Activated gamma-delta T cell treated with anti-CD3 and anti-CD28 coated beads, Interleukin-2, amount 50 U/mL, for 16 hours (primary cell): ENCODE data around the gene ECD.

Source experiments
- DNase-seq: peaks from one replicate; pipeline ENCODE4 v3.0.0-alpha.2; 2020; ENCODE audit warnings: low read depth

The ECD gene

GRCh38 chr10:73167783-73168464 is at the start of gene ECD, which contains the start of gene FAM149B1:
Gene ECD (minus strand): TSS chr10:73168008. CDS start chr10:73163937, 4,071 bp downstream.
Gene FAM149B1 (plus strand): TSS chr10:73168119. CDS start chr10:73168340, 221 bp downstream.
- DNase-seq, result peak; percentile 87

DNA sequence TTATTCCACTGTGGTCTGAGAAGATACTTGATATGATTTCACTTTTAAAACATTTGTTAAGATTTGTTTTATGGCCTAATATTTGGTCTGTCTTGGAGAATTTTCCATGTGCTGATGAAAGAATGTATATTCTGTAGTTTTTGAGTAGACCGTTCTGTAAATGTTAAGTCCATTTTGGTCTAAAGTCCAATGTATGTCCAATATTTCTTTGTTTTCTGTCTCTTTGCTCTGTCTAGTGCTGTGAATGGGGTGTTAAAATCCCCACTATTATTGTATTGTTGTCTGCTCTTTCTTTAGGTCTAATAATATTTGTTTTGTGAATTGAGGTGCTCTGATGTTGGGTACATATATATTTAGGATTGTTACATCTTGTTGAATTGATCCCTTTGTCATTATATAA is 47.9 kb upstream of the ECD start:
- DNase-seq, result no peak

DNA sequence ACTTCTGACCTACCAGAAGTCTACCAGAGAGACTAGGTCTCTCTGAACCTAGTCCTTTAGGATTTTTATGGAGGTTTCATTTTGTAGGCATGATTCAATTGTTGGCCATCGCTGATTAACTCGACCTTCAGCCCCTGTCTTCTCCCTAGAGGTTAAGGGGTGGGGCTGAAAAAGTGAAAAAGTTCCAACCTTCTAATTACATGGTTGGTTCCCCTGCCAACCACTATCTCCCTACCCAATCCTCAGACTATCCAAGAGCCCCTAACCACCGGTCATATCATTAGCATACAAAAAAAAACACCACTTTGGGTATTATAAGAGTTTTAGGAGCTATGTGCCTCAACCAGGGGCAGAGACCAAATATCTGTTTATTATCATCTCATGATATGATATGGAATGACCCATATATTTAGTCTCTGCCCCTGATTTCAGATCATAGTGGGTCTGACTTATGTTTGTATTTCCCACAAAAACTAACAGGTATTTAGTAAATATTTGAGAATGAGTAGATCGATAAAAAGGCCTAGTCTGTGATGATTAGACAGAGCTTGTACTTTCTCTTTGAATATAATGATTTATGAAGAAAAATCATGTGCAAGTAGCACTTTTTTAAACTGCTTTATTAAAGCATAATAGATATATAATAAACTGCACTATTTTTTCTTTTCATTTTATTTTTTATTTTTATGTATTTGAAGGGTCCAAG is 43.5 kb upstream of the ECD start:
- DNase-seq, result no peak

GRCh38 chr10:73210395-73211105 is 42.7 kb upstream of the ECD start:
- DNase-seq, result no peak

- no peak for DNase-seq
Measured at GRCh38 chr10:73209705-73210104, 41.9 kb upstream of the ECD start.

DNA sequence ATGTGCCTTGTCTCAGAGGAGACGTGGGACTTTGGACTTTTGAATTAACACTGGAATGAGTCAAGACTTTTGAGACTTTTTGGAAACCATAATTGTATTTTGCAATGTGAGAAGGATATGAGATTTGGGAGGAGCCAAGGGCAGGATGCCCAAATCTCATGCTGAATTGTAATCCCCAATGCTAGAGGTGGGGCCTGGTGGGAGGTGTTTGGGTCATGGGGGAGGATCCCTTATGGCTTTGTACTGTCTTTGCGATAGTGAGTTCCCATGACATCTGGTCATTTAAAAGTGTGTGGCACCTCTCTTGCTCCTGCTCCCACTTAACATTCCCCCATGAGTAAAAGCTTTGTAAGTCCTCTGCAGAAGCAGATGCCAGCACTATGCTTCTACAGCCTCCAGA is 40.1 kb upstream of the ECD start:
- no peak for DNase-seq

DNA sequence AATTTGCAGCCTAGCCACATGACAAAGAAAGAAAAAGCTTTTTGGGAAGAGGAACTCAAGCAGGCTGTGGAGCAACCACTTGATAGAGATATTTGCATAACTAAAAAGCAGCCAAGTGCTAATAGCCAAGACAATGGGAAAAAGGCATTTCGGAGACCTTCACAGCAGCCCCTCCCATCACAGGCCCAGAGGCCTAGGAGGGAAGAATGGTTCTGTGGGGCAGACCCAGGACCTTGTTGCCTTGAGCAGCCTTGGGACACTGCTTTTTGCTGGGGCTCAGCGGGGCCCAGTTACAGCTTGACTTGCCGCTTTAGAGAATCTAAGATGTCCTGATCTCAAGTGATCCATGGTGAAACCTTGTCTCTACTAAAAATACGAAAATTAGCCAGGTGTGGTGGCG is 38.6 kb upstream of the ECD start:
- no peak for DNase-seq

GRCh38 chr10:73205890-73206289 is 38.1 kb upstream of the ECD start:
- DNase-seq, result no peak

DNA sequence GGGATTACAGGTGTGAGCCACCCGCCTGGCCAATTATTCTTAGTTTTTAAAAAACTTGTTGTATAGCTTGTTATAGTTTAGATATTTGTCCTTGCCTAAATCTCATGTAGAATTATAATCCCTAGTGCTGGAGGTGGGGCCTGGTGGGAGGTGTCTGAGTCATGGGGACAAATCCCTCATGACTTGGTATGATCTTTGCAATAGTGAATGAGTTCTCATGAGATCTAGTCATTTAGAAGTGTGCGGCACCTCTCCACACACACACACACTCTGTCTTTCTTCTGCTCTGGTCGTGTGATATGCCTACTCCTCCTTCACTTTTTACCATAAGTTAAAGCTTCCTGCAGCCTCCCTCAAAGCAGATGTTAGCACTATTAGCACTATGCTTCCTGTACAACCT is 37.3 kb upstream of the ECD start:
- no peak for DNase-seq

- no peak for DNase-seq
Measured at GRCh38 chr10:73190188-73190587, 22.4 kb upstream of the ECD start.

GRCh38 chr10:73186266-73186665 is 18.5 kb upstream of the ECD start:
- no peak for DNase-seq

- DNase-seq, result no peak
Measured at GRCh38 chr10:73183667-73184281, 16.0 kb upstream of the ECD start.

- DNase-seq, result no peak
Measured at GRCh38 chr10:73182568-73182967, 14.8 kb upstream of the ECD start.

- DNase-seq, result no peak
Measured at GRCh38 chr10:73174148-73174925, 6.5 kb upstream of the ECD start.

- no peak for DNase-seq
Measured at GRCh38 chr10:73172867-73173266, 5.1 kb upstream of the ECD start.

- no peak for DNase-seq
Measured at GRCh38 chr10:73169320-73169719, 1.5 kb upstream of the ECD start.

DNA sequence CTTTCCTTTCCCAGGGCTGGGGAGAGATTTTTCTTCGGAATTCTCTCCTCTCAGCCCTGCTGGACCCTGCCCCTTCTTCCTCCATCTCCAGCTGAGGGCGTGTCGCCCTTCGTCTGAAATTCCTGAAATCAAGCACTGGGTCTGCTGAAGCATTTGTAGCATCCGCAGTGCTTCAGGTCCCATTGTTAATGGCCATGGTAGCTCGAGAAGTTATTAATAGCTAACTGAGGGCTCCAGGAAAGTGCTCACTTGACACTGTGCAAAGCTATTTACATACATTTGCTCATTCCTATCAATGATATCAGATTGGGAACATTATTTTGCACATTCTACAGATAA is 626 bp upstream of the ECD start:
- DNase-seq, result no peak

DNA sequence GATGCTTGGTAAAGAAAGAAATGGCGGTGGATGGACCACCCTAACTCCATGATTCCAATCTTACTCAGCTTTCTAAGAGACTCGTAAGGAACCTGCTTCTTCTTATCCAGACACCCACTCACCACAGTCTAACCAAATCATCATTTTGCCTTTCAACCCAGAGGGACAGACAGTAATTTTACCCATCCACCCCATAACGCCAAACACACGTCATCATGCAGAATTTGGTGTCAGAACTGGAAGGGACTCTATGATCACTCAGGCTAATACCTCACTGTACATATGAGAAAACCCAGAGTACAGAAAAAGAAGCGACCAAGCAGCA is 388 bp downstream of the ECD start:
- no peak for DNase-seq

DNA sequence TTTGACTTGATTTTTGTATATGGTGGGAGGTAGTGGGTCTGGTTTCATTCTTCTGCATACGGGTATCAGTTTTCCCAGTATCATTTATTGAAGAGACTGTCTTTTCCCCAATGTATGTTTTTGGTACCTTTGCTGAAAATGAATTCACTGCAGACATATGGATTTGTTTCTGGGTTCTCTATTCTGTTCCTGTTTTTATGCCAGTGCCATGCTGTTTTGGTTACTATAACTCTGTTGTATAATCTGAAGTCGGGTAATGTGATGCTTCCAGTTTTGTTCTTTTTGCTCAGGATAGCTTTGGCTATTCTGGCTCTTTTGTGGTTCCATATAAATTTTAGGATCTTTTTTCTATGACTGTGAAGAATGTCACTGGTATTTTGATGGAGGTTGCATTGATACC is 836 bp downstream of the ECD start:
- DNase-seq, result no peak

GRCh38 chr10:73163096-73163495 is 4.7 kb downstream of the ECD start:
- no peak for DNase-seq

DNA sequence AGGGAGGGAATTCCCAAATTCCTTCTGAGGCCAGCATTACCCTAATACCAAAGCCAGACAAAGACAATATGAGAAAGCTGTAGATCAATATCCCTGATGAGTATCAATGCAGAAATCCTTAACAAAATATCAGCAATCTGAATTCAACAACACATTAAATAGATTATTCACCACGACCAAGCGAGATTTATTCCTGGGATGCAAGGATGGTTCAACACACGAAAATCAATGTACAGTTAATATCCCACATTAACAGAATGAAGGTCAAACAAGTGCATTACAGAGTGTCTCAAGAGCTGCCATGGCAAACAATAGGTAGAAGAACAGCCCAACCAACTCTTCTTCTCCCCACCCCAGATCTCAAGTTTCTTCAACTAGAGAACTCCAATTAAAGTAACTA is 6.1 kb downstream of the ECD start:
- DNase-seq, result no peak

DNA sequence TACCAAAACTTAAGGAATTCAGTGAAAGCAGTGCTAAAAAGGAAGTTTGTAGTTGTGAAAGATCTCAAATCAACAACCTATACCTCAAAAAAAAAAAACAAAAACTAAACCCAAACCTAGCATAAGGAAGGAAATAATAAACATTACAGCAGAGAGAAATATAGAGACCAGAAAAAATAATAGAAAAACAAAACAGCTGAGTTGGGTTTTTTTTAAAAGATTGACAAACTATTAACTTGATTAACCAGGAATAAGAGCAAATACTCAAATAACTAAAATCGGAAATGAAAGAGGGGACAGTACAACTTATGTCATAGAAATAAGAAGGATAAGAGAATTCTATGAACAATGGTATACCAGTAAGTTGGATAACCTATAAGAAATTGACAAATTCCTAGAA is 6.7 kb downstream of the ECD start:
- no peak for DNase-seq
